ELF-1 (cell line): ENCODE measurements around the gene MPP2.
"Not testable (repeated sequence)": the region's sequence is repeated elsewhere in the genome, so short reads cannot be mapped to it uniquely, and the experiment has no call there.

Source experiments
- DNase-seq: peaks from one replicate; pipeline ENCODE4 v3.0.0-alpha.2; 2016; ENCODE audit warnings: low read depth, low spot score

The MPP2 gene, protein sequence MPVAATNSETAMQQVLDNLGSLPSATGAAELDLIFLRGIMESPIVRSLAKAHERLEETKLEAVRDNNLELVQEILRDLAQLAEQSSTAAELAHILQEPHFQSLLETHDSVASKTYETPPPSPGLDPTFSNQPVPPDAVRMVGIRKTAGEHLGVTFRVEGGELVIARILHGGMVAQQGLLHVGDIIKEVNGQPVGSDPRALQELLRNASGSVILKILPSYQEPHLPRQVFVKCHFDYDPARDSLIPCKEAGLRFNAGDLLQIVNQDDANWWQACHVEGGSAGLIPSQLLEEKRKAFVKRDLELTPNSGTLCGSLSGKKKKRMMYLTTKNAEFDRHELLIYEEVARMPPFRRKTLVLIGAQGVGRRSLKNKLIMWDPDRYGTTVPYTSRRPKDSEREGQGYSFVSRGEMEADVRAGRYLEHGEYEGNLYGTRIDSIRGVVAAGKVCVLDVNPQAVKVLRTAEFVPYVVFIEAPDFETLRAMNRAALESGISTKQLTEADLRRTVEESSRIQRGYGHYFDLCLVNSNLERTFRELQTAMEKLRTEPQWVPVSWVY

DNA sequence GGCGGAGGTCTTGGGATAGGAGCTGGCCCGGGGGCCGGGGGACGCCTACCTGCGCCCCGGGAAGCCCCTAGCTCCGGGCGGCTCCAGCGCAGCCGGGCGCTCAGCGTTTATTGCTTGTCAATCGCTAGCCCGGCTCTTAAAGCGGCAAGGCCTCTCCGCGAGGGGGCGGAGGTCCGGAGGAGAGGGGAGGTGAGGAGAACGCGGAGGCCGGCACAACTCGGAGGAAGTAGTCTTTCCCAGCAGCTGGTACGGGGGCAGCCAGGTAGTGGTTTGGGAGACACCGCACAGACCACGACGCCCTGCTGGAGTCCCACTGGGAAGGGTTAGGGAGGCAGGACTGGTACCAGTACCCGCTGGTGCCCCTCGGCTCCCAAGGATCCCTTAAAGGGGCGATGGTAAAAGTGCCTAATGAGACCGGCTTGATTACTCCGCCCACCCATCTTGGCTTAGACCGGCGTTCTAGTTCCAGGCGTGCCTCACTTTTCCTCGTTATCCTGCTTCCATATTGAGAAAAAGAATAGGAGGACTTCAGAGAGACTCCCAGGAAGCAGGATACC is at the start of gene MPP2:
TSS of gene MPP2 (minus strand) at position 112 of the 557 bp plus-strand sequence. CDS start 3,076 bp downstream, outside the sequence.
- DNase-seq: peak; percentile 91

DNA sequence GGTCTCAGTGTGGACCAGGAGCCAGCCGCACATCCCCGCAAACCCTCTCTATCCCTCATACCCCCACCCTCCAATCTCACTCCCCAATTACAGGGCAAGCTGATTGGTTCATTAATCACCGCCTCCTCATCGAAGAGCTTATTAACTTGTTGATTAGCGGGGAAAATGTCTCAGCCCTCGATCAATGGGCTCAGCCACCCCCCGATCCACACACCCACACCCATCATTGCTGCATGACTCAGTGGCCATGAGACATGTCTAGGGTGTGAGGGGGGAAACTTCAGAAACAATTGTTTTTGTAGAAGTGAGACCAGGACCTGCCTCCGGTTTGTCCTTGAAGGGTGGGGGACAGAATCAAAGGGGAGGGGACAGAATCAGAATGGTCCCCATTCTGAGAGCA is 48.9 kb upstream of the MPP2 start:
- no peak for DNase-seq

DNA sequence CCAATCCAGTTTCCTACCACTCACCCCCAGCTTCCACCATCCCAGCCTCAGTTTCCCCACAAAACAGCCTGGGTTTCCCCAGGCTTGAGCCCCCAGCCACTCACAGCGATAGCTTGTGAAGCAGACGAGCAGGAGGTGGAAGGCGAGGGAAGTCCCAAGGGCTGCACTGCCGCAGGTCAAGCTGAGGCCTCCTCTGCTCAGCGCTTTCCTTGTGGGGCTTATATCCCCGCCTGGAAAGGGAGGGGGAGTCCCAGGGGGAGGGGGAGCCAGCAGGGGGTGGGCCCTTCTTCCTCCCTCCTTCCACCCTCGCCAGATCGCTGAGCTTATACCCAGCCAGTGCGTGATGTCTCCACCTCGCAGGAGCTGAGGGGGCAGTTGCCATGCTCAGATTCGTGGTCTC is 46.4 kb upstream of the MPP2 start, which contains the start of gene PYY:
TSS of gene PYY (minus strand) at position 195 of the 400 bp plus-strand sequence. CDS start 457 bp downstream, outside the sequence.
- DNase-seq: no peak

DNA sequence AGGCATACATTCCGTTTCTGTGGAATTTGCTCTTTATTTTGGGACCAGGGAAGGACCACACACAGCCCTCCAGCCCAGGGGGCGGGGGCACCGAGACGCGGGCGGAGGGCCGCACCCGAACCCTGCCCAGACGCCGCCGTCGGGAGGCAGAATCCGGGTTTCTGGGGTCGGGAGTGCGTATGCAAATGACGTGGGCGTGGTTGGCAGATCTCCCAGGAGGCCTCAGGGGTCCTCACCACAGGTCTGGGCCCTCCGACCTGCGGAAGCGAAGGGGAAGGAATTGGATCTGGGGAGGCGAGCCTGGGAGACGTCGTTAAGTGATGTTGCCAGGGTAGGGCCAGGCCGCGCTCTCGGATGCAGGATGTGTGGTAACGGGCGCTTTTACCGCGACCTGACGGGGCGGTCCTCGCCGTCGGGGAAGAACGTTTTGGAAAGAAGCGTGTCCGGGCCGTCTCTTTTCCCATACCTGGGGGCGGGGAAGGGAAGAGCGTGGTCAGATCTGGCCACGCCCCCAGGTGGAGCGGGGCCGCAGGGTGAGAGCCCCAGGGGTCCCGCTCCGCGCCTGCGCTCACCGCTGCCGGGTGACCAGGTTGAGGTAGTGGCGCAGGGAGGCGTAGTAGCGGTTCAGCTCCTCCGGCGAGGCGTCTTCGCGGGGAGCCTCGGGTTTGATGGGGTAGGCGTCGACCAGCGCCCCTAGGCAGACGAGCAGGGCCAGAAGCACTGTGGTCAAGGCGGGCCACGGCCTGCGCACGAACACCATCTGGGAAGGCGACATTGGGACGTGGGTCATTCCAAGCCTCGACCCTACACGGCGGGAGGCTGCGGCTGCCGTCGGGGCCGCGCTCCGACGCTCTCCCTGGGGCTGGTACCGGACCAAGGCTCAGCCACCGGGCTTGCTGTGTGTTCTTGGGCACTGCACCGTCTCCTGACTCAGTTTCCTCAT is 45.7 kb upstream of the MPP2 start:
- DNase-seq: peak; percentile 83

DNA sequence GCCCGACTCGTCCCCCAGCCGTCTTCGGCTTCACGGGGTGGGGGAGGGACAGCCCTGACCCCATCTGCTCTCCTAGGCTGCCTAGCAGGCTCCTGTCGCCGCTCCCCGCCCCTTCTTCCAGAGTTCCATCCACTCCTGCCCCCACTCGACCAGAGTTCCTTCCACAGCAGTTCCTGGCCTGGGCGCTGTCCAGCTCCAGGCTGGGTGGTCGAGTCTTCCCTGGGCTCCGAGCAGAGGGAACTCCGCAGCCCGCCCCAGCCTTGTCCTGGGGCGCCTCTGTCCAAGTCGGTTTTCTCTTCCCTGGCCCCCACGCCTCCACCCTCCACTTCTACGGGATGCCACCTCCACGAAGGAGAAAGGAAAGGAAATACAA is 45.0 kb upstream of the MPP2 start:
- DNase-seq: peak; percentile 68

DNA sequence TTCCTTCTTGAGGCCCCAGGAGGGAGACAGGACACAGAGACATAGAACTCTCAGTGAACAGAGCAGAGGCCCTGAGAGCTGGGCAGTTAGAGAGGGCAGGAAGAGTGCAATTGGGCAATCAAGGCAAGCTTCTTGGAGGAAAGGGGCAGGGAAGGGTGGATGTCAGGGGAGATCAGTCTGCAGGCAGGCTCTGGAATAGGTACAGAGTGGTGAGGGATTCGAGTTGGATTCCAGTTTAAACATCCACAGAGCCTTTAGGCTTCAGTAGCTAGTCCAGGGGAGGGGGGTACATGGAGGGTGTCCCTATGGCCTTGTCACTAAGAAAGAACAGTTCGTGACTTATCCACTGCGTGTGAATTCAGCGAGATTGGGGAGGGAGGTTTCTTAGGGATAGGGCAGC is 44.4 kb upstream of the MPP2 start:
- no peak for DNase-seq

DNA sequence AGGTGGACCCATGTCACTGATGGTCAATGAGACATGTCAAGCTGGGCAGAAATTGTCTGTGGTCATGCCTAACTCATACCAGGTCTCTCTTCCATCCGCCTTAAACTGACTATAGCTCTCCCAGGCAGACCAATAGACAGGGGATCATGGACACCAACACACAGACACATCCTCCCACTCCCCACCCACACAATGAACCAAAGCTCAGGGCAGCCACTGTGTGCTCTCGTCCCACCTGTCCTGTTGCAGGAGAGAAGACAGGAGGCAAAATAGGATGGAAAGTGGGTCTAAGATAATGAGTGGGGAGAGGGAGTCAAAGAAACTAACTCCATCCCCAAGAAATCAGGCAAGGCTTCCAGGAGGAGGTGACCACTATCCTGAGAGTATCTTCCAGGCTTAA is 43.2 kb upstream of the MPP2 start:
- no peak for DNase-seq

DNA sequence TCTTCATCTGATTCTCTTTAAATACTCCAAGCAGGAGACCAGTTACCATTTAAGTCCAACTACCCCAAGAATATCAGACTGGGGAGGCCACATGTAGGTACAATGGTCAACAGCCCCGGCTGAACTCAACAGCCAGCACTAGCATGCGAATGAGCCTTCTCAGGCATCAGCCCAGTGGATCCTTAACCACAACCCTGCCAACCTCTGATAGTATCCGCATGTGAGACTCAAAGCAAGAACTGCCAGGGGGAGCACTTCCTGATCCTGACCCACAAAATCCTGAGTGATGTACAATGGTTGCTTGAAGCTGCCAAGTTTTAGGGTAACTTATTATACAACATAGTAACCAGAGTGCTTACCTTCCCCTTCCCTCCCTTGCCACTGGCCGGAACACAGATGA is 42.4 kb upstream of the MPP2 start:
- no peak for DNase-seq

DNA sequence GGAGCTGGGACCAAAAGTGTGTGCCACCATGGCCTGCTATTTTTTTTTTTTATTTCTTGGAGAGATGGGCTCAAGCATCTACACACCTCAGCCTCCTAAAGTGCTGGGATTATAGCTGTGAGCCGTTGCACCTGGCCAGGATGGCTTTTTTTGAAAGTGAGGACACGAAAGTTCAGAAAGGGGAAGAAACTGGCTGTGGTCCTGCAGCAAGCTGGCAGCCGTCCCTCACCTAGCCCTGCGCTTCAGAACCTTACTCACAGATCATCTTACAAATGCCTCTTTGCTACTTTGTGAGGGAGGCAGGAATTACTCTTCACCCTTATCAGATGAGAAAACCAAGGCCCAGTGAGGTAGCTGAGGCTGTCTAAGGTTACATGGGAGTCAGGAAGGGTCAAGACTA is 39.4 kb upstream of the MPP2 start:
- no peak for DNase-seq

DNA sequence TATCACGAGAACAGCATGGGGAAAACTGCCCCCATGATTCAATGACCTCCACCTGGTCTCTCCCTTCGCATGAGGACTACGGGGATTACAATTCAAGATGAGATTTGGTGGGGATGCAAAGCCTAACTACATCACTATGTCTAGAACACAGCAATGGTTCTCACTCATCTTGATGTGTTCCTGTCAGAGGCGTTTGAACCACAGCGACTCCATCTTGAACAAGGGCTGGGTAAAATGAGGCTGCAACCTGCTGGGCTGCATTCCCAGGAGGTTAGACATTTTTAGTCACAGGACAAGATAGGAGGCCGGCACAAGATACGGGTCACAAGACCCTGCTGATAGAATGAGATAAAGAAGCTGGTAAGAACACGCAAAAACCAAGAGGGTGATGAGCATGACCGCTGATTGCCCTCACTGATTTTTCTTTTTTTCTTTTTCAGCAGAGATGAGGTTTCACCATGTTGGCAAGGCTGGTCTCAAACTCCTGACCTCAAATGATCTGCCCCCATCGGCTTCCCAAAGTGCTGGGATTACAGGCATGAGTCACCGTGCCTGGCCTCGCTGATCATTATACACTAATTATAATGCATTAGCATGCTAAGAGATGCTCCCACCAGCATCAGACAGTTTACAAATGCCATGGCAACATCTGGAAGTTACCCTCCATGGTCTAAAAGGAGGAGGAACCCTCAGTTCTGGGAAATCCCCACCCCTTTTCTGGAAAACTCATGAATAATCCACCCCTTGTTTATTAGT is 37.9 kb upstream of the MPP2 start:
- no peak for DNase-seq

DNA sequence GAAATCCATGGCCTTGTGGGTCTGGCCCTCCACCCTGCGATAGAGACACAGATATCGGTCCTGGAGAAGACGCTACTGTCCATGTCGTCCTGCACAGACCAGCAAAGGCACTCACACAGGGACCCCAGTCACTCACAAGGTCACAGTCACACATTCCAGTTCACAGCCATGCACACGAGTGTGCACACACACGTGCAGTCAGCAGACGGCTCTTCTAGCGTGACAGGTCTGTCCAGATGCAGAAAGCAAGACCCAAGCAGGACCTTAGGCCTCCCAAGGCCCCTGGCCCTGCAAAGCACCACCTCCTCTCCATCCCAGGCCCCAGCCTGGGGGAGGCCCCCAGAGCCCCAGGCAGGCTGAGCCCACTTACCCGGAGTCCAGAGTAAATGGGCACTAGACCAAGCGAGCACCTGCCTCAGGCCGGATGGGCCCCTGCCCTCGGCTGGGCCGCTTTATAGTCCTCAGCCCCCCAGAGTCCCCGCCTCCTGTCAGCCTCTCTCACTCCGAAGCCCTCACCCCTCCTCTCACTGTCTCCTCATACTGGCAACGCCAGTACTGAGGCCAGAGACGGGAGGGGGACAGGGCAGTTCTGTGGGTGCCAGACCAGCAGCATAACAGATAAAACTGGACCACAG is 34.8 kb upstream of the MPP2 start, which contains the start of gene PPY:
TSS of gene PPY (minus strand) at position 426 of the 635 bp plus-strand sequence. CDS start 822 bp downstream, outside the sequence.
- DNase-seq: no peak

DNA sequence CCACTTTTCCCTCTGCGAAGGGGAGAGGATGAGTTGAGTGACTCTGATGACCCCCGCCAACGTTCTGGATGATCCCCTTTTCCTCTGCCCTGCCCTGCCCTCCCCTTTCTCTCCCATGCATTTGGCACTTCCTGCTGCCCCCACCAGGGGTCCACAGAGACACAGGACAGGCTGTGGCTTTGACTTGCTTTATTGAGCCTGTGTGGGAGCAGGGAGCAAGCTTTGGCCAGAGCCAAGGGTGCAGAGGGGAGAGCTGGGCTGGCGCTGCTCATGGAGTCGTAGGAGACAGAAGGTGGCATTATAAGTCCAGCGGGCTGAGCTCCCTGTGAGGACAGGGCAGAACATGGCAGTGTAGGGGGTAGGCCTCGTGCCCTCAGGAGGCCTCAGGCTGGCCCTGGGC is 33.3 kb upstream of the MPP2 start:
- peak; percentile 74 for DNase-seq

DNA sequence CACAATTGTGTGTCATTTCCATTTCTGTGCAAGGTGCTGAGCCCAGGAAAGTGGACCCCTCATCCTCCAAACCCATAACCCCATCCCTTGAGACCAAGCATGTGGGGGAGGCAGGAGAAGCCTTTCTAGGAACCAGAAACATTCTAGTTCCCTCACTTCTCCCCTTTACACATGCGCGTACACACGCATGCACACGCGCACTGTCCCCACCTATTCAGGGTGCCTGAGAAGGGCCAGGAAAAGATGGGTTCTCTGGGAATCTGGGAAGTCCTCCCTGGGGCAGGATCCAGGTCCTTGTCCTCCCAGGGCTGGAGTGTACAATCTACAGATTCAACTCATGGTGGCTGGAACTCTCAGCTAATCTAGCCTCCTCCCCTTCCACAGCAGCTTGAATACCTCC is 32.5 kb upstream of the MPP2 start:
- no peak for DNase-seq

DNA sequence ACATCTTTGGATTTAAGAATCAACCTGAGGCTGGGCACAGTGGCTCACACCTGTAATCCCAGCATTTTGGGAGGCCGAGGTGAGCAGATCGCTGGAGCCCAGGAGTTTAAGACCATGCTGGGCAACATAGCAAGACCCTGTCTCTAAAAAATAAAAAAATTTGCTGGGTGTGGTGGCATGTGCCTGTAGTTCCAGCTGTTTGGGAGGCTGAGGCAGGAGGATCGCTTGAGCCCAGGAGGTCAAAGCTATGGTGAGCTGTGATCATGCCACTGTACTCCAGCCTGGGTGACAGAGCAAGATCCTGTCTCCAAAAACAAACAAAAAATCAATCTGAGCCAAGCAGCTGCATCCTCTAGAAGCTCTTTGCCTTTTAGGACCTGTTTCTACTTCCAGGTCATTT is 32.1 kb upstream of the MPP2 start:
- DNase-seq: not testable (repeated sequence)

DNA sequence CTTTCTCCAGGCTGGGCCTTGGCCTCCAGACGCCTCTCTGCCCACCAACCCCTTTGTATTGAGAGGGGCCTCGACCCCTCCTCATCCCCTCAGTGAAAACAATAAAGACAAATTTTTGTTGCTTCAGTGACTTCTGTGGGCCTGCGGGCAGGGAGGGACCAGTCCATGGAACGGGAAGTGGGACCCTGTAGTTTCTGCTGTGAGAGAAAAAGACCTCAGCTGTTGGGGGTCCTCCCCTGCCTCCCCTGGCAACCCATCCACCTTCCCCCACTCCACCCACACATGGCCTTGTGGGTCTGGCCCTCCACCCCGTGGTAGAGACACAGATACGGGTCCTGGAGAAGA is 31.5 kb upstream of the MPP2 start:
- no peak for DNase-seq

DNA sequence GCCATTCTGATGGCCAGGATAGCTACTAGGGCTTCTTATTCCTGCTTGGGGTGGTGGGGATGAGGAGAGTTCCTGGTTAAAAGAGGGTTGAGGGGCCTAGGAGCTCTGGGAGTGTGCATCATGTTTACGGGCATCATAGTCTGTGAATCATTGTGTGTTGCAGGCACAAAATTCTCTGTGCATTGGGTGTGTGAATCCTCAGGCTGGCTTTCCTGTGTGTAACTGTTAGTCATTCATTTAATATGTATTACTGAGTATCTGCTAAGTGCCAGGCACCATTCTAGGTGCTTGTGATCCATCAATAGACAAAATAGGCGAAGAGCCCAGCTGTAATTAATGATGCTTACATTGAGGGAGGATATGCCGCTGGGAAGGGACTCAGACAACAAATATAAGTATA is 29.1 kb upstream of the MPP2 start:
- DNase-seq: no peak

DNA sequence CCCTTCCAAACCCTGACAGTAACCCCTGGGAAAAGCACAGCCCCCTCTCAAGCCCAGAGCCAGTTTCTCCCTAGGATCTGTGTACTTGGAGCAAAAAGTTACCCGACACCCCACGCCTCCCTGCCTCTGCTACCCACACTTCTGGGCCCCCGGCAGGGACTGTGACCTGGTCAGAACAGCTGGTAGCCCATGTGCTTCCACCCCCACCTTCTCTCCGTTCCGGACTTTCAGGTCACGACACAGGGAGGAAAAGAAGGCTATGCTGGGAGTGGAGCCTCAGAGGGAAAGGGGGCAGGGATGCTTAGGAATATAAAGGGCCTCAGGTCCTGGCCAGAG is 28.6 kb upstream of the MPP2 start:
- no peak for DNase-seq

DNA sequence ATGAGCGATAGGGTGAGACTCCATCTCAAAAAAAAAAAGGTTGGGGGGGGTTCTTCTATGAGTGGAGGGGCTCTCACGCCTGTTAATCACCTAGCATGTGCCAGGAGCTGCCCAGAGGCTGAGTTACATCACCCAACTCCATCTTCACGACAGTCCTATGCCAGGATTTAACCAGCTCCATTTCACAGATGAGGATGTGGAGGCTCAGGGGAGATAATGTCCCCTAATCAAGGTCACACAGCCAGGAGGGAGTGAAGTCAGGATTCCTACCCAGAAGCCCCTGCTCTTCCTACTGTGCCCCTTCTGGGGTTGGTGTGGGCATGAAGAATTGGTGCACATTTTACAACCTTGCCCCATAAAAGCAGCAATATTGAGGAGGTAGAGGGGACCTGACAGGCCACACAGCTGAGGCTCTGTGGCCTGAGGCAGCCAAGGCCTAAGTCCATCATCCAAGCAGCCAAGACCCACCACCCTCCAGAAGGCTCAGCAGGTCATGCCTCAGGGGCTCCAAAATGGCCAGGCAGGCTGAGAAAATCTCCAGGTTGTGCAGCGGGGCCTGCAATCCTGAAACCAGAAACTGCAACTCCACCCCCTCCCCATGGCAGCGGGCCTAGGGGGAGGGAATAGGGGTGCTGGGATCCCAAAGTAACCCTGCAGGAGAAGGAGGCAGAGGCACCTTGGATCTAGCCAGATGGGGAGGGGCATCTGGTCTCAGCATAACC is 28.0 kb upstream of the MPP2 start:
- peak; percentile 32 for DNase-seq

DNA sequence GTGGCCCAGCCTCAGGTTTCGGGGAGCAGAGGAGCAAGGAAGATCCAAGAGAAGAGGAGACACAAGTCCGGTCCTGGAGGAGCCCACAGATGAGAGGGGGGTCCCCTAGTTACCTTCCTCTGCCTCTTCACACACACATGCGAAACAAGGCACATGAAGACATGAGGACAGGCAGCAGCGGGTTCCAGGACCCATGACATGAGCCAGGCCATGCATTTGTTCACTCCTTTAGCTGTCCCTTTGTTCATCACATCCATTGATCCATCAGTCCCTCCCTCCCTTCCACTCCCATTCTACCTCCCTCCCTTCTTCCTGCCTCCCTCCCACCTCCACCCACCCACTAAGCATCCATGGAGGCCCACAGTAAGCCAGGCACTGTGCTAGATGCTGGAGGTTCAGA is 25.6 kb upstream of the MPP2 start:
- DNase-seq: no peak

DNA sequence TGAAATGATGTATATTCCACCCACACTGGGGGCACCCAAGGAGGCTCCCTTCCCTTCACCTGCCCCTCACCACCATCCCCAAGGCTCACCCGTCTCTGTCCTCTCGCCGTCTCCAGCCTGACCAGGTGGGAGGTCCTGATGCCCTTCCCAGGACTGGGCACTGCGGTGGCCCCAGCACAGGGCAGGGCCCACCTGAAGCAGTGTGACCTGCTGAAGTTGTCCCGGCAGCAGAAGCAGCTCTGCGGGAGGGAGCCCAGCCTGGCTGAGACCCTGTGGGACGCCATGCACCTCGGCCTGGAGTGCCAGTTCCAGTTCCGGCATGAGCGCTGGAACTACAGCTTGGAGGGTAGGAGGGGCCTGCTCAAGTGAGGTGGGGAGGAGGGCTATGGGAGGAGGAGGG is 25.0 kb upstream of the MPP2 start:
- no peak for DNase-seq
